ENCODE measurements around the gene NRTN.

GRCh38 chr19:5867201-5868136 is 62.6 kb downstream of the NRTN start:
- TF ChIP-seq POLR2A (IDR thresholded peaks at IDR 0.05) (no peak), POLR2AphosphoS5 (IDR thresholded peaks at IDR 0.05) (no peak), CTCF (IDR thresholded peaks at IDR 0.05) (no peak)

All from breast epithelium (tissue), 3 donors.